ENCODE results near the gene RNF121.

DNA sequence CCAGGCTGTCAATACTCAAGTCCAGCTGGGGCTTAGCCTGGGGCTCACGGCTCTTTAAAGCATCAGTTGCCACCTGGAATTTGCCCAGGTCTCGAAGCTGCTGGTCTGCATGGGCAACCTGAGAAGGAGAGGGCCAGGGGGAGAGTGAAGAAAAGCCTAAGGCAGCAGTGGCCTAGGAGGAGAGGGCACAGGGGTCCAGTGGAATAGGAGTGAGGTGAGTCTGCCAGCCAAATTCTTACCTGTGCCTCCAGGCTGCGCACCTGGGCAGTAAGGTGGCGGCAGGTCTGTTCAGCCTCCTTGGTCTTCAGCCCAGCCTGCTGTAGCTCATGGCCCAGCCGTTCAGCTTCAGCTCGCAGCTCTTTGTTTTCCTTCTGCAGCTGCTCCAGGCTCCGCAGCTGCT, 79.9 kb downstream of the RNF121 start:
- TF ChIP-seq POLR2A (IDR thresholded peaks at IDR 0.05) (no peak), CTCF (IDR thresholded peaks at IDR 0.05) (no peak)
